HepG2 (cell line): Measurements from ENCODE around the gene PEPD. TPM values are rescaled to one million over a fixed set of nuclear protein-coding genes. Genes with fewer than 3 reads are reported as not detected.

Experiments used
- ATAC-seq: fragments of 200-7000 bp; cut with Tn5 transposase; 3 replicates; pipeline ENCODE4 v1.9.1; 2020; ENCODE audit warnings: mild to moderate bottlenecking, moderate library complexity
- BruUV-seq: library from RNA; stranded (reverse); fragments of 400-500 nt; replicated peaks from 2 replicates; lab custom pipeline; 2021; lab: Mats Ljungman, UMichigan
- CTCF ChIA-PET: fragments of 300-600 bp; formaldehyde crosslinking; extraction: SDS; loops from one replicate; lab custom pipeline; 2021; ENCODE audit warnings: low total read pairs, inconsistent platforms, low intra/inter-chr PET ratio; lab: Yijun Ruan, JAX
- POLR2A ChIA-PET: fragments of 350-600 bp; sonication (Branson Sonifier 250); formaldehyde crosslinking; loops from one replicate; lab custom pipeline; 2020; ENCODE audit warnings: antibody characterized with exemption, inconsistent platforms; lab: Yijun Ruan, JAX
- DNase-seq: peaks from one replicate; pipeline ENCODE4 v3.0.0-alpha.2; 2015; ENCODE audit warnings: low spot score
- FAIRE-seq: peaks from 3 replicates; lab custom pipeline; 2011; peaks lifted over from hg19 to GRCh38; lab: Jason Lieb, UNC
- H2AFZ ChIP-seq: one replicate; pipeline ENCODE4 v1.6.1; 2011; ENCODE audit warnings: low read length, inconsistent platforms
- H3K27ac ChIP-seq: fragments of 300-600 bp; 3 replicates; pipeline ENCODE4 v1.8.0; 2011; ENCODE audit warnings: mixed run types, mild to moderate bottlenecking, mixed read lengths, low read length, inconsistent platforms; ENCODE audit not compliant: insufficient read depth; ENCODE audit errors: extremely low read length
- H3K27me3 ChIP-seq, 2 experiments: fragments of 200-600 bp in 1 of 2; 2 replicates in 1 of 2; 3 replicates in 1 of 2; pipeline versions ENCODE4 v1.6.0 to v1.8.0; 2011; ENCODE audit warnings: low read length in 2 of 2, mild to moderate bottlenecking in 2 of 2, moderate library complexity in 2 of 2, inconsistent platforms in 1 of 2; ENCODE audit not compliant: insufficient read depth in 2 of 2, control insufficient read depth in 1 of 2
- H3K36me3 ChIP-seq, 2 experiments: fragments of 200-600 bp in 1 of 2; replicated peaks in 1 of 2; 2 replicates in 1 of 2; 3 replicates in 1 of 2; pipeline versions ENCODE4 v1.5.1 to v1.8.0; 2011; ENCODE audit warnings: low read length in 2 of 2, inconsistent platforms in 1 of 2; ENCODE audit not compliant: insufficient read depth in 2 of 2, control insufficient read depth in 1 of 2
- H3K4me1 ChIP-seq: 2 replicates; pipeline ENCODE4 v1.5.1; 2012; ENCODE audit warnings: low read length, inconsistent platforms; ENCODE audit not compliant: insufficient read depth
- H3K4me2 ChIP-seq: 2 replicates; pipeline ENCODE4 v1.6.0; 2011; ENCODE audit warnings: low read depth, low read length, inconsistent platforms
- H3K4me3 ChIP-seq, 3 experiments: fragments of 200-600 bp in 1 of 3; sonication (generic), shearing (Covaris generic) in 1 of 3; replicated peaks in 1 of 3; 2 replicates each; pipeline ENCODE4 v1.5.1; 2011 to 2016; ENCODE audit warnings: low read length in 3 of 3, inconsistent platforms in 2 of 3, low read depth in 2 of 3, mild to moderate bottlenecking in 2 of 3, control low read depth in 1 of 3, mixed read lengths in 1 of 3; ENCODE audit not compliant: insufficient read depth in 1 of 3
- H3K79me2 ChIP-seq: one replicate; pipeline ENCODE4 v1.6.1; 2011; ENCODE audit warnings: low read length, inconsistent platforms; ENCODE audit not compliant: insufficient read depth
- H3K9ac ChIP-seq: 2 replicates; pipeline ENCODE4 v1.6.0; 2011; ENCODE audit warnings: mild to moderate bottlenecking, low read depth, low read length, inconsistent platforms; ENCODE audit not compliant: insufficient read depth
- H3K9me3 ChIP-seq: 2 replicates; pipeline ENCODE4 v1.5.1; 2012; ENCODE audit warnings: mild to moderate bottlenecking, low read length
- H4K20me1 ChIP-seq: 2 replicates; pipeline ENCODE4 v1.6.0; 2011; ENCODE audit warnings: inconsistent platforms, mild to moderate bottlenecking, low read length, moderate library complexity; ENCODE audit not compliant: insufficient read depth
- NFYC ChIP-seq: IDR thresholded peaks from 2 replicates; pipeline ENCODE4 v1.6.1; 2016; ENCODE audit warnings: missing genetic modification reagents, missing compliant biosample characterization
- PCBP2 ChIP-seq: fragments of 200-400 bp; formaldehyde crosslinking; optimal IDR thresholded peaks from 2 replicates; pipeline ENCODE3; 2018; ENCODE audit warnings: low read length, low read depth; ENCODE audit not compliant: poor library complexity, severe bottlenecking
- ZBTB7A ChIP-seq: sonication (generic); formaldehyde crosslinking; IDR thresholded peaks from 2 replicates; pipeline ENCODE4 v1.8.0; 2022; ENCODE audit warnings: mild to moderate bottlenecking, missing genetic modification reagents
- ZNF235 ChIP-seq: sonication (generic); formaldehyde crosslinking; IDR thresholded peaks from 2 replicates; pipeline ENCODE4 v1.8.1; 2023; ENCODE audit warnings: mild to moderate bottlenecking, missing genetic modification reagents, borderline replicate concordance
- WGBS: methylation state at CpG from one replicate; pipeline ENCODE4 v1.1.6; 2017; ENCODE audit warnings: low lambda C conversion rate; 5-methylcytosine and 5-hydroxymethylcytosine counted together
- in situ Hi-C: cut with HindIII; loops from 2 replicates; pipeline ENCODE4 v1.10.0; 2017; ENCODE audit warnings: low pct_unique_long_range_greater_than_20kb; ENCODE audit not compliant: extremely low pct_ligation_motif_present
- intact Hi-C: fragments of 100-400 bp; cut with micrococcal nuclease; formaldehyde crosslinking; loops from one replicate; pipeline ENCODE4 v1.10.0; 2022; ENCODE audit not compliant: unreplicated experiment
- polyA plus RNA-seq, 8 experiments: library from polyadenylated mRNA; depleted of rRNA in 3 of 8; stranded (reverse) in 7 of 8; unstranded in 1 of 8; fragments of >200 nt; fragmentation: Illumina TruSeq in 4 of 8; extraction: Trizol in 4 of 8; gene quantifications; 2 replicates each; pipeline versions ENCODE4 v1.2.1 to v1.2.3, GENCODE V29; 2011 to 2016; ENCODE audit warnings: low read depth in 4 of 8, missing spikeins in 1 of 8, mixed read lengths in 1 of 8; ENCODE audit not compliant: insufficient read depth in 1 of 8
- total RNA-seq, 5 experiments: library from RNA; depleted of rRNA; stranded (reverse); fragments of >200 nt; fragmentation: Illumina TruSeq; extraction: Trizol; gene quantifications; 2 replicates each; pipeline ENCODE4 v1.2.3, GENCODE V29; 2016; ENCODE audit warnings: low read depth in 1 of 5
- TF ChIP-seq, protein P1 (sequence below): IDR thresholded peaks from 2 replicates; pipeline ENCODE4 v1.6.1; 2012; ENCODE audit warnings: low read length, improper control_type of control experiment
- TF ChIP-seq, protein P2 (sequence below): sonication (generic); formaldehyde crosslinking; IDR thresholded peaks from 2 replicates; pipeline ENCODE4 v1.4.0; 2020; ENCODE audit warnings: mild to moderate bottlenecking, missing genetic modification reagents
- TF ChIP-seq, protein P3 (sequence below): sonication (generic); formaldehyde crosslinking; IDR thresholded peaks from 2 replicates; pipeline ENCODE4 v1.5.0; 2020; ENCODE audit warnings: mild to moderate bottlenecking, missing genetic modification reagents, borderline replicate concordance

The PEPD gene
- total and polyA plus RNA-seq, 2 of the 13 experiments (the other 11 are each of a cell fraction or from before 2014, with no cell fraction given): 60.7 to 75.1 TPM

DNA sequence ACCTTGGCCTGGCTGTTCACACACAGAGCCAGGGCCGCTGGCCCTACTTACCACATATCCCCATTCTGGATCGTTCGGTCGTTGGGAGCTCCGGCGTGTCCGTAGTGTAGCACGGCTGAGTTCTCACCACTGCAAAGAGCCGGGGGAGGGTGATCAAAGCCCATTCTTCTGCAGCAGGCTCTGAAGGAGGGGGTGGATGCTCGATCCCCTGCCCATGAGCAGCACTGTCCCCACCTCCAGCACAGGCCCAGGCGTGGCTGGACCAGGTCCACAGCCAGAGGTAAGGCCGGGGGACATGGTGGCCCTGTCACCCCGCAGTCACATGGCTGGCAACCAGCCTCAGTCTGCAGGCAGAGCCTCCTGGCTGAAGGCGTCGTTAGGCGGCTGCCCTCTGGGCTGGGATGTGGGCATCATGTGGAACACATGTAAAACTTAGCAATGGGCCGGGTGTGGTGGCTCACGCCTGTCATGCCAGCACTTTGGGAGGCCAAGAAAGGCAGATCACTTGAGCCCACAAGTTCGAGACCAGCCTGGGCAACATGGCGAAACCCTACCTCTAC is 109.9 kb downstream of the PEPD start:
- Histone ChIP-seq H3K9me3 (no peaks in the 10 kb centered on the region), H3K27me3 (no peaks in the 10 kb centered on the region), H3K79me2 (no peaks in the 10 kb centered on the region), H3K9ac (no peak overlapping the region), H3K4me3 (no peak overlapping the region), H3K4me1 (peaks cover 2% of the 10 kb centered on the region), H3K27ac (no peak overlapping the region), H4K20me1 (no peaks in the 10 kb centered on the region), H3K4me2 (no peak overlapping the region), H3K36me3 (peaks cover 0 to 11% of the 10 kb centered on the region in 2 experiments; a peak in 1 of 5 replicates), H2AFZ (no peak overlapping the region)
- CTCF ChIA-PET: no interaction called here
- DNase-seq: no peak
- no peak for FAIRE-seq
- WGBS: 99% methylated on average over 12 of the region's 20 CpGs
- no TSS peak for BruUV-seq
- intact Hi-C loops (no loop called here), in situ Hi-C loops (no loop called here)
- POLR2A ChIA-PET: no interaction called here
- no peak for ATAC-seq
- no peak for TF ChIP-seq PCBP2
- TF ChIP-seq ZBTB7A: no peak
- TF ChIP-seq, protein P1, sequence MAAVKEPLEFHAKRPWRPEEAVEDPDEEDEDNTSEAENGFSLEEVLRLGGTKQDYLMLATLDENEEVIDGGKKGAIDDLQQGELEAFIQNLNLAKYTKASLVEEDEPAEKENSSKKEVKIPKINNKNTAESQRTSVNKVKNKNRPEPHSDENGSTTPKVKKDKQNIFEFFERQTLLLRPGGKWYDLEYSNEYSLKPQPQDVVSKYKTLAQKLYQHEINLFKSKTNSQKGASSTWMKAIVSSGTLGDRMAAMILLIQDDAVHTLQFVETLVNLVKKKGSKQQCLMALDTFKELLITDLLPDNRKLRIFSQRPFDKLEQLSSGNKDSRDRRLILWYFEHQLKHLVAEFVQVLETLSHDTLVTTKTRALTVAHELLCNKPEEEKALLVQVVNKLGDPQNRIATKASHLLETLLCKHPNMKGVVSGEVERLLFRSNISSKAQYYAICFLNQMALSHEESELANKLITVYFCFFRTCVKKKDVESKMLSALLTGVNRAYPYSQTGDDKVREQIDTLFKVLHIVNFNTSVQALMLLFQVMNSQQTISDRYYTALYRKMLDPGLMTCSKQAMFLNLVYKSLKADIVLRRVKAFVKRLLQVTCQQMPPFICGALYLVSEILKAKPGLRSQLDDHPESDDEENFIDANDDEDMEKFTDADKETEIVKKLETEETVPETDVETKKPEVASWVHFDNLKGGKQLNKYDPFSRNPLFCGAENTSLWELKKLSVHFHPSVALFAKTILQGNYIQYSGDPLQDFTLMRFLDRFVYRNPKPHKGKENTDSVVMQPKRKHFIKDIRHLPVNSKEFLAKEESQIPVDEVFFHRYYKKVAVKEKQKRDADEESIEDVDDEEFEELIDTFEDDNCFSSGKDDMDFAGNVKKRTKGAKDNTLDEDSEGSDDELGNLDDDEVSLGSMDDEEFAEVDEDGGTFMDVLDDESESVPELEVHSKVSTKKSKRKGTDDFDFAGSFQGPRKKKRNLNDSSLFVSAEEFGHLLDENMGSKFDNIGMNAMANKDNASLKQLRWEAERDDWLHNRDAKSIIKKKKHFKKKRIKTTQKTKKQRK: no peak
- TF ChIP-seq, protein P2, sequence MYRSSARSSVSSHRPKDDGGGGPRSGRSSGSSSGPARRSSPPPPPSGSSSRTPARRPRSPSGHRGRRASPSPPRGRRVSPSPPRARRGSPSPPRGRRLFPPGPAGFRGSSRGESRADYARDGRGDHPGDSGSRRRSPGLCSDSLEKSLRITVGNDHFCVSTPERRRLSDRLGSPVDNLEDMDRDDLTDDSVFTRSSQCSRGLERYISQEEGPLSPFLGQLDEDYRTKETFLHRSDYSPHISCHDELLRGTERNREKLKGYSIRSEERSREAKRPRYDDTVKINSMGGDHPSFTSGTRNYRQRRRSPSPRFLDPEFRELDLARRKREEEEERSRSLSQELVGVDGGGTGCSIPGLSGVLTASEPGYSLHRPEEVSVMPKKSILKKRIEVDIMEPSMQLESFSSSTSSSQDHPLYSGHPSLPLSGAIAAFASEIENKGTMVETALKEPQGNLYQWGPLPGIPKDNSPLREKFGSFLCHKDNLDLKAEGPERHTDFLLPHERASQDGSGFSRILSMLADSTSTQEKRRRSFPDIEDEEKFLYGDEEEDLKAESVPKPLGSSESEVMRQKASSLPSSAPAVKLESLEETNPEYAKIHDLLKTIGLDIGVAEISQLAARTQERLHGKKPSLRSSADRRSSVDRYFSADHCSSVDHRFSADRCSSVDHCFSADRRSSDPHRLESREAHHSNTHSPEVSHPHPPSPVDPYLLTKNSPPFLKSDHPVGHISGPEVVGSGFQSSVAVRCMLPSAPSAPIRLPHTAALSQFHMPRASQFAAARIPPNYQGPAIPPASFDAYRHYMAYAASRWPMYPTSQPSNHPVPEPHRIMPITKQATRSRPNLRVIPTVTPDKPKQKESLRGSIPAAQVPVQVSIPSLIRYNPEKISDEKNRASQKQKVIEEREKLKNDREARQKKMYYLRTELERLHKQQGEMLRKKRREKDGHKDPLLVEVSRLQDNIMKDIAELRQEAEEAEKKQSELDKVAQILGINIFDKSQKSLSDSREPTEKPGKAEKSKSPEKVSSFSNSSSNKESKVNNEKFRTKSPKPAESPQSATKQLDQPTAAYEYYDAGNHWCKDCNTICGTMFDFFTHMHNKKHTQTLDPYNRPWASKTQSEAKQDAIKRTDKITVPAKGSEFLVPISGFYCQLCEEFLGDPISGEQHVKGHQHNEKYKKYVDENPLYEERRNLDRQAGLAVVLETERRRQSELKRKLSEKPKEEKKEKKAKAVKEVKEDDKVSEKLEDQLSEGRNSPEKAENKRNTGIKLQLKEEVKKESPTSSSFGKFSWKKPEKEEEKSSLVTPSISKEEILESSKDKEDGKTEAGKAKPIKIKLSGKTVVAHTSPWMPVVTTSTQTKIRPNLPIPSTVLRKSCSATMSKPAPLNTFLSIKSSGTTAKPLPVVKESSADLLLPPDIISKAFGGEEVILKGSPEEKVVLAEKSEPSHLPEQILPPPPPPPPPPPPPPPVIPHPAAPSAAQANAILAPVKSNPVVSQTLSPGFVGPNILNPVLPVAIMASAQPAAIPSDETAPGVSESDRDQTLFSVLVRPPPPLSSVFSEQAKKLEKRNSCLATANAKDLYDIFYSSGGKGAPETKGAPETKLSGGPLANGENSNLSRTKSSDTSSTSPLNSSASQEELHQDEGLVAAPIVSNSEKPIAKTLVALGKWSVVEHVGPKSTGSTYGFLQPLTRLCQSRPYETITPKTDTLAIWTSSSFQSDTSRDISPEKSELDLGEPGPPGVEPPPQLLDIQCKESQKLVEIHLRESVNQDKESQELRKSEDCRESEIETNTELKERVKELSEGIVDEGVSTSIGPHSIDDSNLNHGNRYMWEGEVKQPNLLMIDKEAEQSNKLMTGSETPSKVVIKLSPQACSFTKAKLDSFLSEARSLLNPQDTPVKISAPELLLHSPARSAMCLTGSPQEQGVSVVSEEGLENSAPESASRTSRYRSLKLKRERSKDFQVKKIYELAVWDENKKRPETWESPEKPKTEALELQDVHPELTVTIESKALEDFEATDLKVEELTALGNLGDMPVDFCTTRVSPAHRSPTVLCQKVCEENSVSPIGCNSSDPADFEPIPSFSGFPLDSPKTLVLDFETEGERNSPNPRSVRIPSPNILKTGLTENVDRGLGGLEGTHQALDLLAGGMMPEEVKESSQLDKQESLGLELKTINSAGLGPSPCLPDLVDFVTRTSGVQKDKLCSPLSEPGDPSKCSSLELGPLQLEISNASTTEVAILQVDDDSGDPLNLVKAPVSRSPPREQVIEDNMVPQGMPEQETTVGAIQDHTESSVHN (CRISPR knock-in tag): no peak
- TF ChIP-seq, protein P3, sequence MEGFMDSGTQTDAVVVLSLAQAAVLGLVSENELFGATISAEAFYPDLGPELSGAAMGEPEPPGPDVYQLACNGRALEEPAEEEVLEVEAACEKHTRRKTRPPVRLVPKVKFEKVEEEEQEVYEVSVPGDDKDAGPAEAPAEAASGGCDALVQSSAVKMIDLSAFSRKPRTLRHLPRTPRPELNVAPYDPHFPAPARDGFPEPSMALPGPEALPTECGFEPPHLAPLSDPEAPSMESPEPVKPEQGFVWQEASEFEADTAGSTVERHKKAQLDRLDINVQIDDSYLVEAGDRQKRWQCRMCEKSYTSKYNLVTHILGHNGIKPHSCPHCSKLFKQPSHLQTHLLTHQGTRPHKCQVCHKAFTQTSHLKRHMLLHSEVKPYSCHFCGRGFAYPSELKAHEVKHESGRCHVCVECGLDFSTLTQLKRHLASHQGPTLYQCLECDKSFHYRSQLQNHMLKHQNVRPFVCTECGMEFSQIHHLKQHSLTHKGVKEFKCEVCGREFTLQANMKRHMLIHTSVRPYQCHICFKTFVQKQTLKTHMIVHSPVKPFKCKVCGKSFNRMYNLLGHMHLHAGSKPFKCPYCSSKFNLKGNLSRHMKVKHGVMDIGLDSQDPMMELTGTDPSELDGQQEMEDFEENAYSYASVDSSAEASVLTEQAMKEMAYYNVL (CRISPR knock-in tag): no peak
- no peak for TF ChIP-seq NFYC
- no peak for TF ChIP-seq ZNF235
